Lower lobe of right lung (tissue), 2 donors: ENCODE results near the gene WNT11. TPM values are rescaled to one million over a fixed set of nuclear protein-coding genes. Genes with fewer than 3 reads are reported as not detected.
"Not testable (repeated sequence)": the region's sequence is repeated elsewhere in the genome, so short reads cannot be mapped to it uniquely, and the experiment has no call there.

Experiments used
- ATAC-seq, 2 donors: fragments of 200-7000 bp; cut with Tn5 transposase; one replicate each; pipeline ENCODE4 v1.9.1; 2020 to 2022; ENCODE audit warnings: mild to moderate bottlenecking in 2 of 2, moderate library complexity in 2 of 2
- DNase-seq: peaks from one replicate; pipeline ENCODE4 v3.0.0-alpha.2; 2020
- H3K27ac ChIP-seq: fragments of 200-600 bp; one replicate; pipeline ENCODE4 v1.8.0; 2022
- H3K27me3 ChIP-seq: fragments of 200-600 bp; one replicate; pipeline ENCODE4 v1.8.0; 2022; ENCODE audit warnings: low read depth
- H3K36me3 ChIP-seq: fragments of 200-600 bp; one replicate; pipeline ENCODE4 v1.8.0; 2022; ENCODE audit warnings: mild to moderate bottlenecking
- H3K4me1 ChIP-seq: fragments of 200-600 bp; one replicate; pipeline ENCODE4 v1.8.0; 2022
- H3K4me3 ChIP-seq: fragments of 200-600 bp; one replicate; pipeline ENCODE4 v1.8.0; 2022; ENCODE audit warnings: mild to moderate bottlenecking
- H3K9me3 ChIP-seq: fragments of 200-600 bp; one replicate; pipeline ENCODE4 v1.8.0; 2022
- CTCF ChIP-seq: fragments of 200-600 bp; IDR thresholded peaks from one replicate; pipeline ENCODE4 v1.8.0; 2022; ENCODE audit warnings: antibody characterized with exemption, mild to moderate bottlenecking
- intact Hi-C: fragments of 100-400 bp; cut with DNase I; formaldehyde crosslinking; loops from one replicate; pipeline ENCODE4 v1.11.0; 2022
- total RNA-seq: library from RNA; stranded (reverse); fragmentation: NEBNext Ultra II Directional; extraction: Animal tissue kit (Norgen Biotek cat#: 25700); gene quantifications from one replicate; pipeline ENCODE4 v1.2.1, GENCODE V29; 2021
- donor health status: DM: no; HTN: yes; CAD: no; lungs with severe emphysema.

Gene WNT11
- total RNA-seq, 1 donor from 2014 or later, result 9.2 TPM

GRCh38 chr11:76203937-76204336, 2.4 kb downstream of the WNT11 start:
- DNase-seq, result no peak
- H3K27ac ChIP-seq, result no peak overlapping the region

GRCh38 chr11:76203131-76203925, 3.0 kb downstream of the WNT11 start:
- ATAC-seq (no peak), DNase-seq (peak; percentile 39)
- H3K9me3 ChIP-seq, result no peaks in the 10 kb centered on the region
- TF ChIP-seq CTCF, result no peak
- intact Hi-C loops, result no loop called here
- H3K27me3 ChIP-seq, result peaks cover 33% of the 10 kb centered on the region
- no peak overlapping the region for H3K27ac ChIP-seq
- H3K4me1 ChIP-seq, result peaks cover 27% of the 10 kb centered on the region
- H3K36me3 ChIP-seq, result no peaks in the 10 kb centered on the region
- no peak overlapping the region for H3K4me3 ChIP-seq

More at GRCh38 chr11:76203937-76204336, 2.4 kb downstream of the WNT11 start:
- TF ChIP-seq CTCF, result no peak
- peaks cover 39% of the 10 kb centered on the region for H3K27me3 ChIP-seq
- peaks cover 33% of the 10 kb centered on the region for H3K4me1 ChIP-seq
- intact Hi-C loops, result no loop called here
- H3K9me3 ChIP-seq, result no peaks in the 10 kb centered on the region
- H3K36me3 ChIP-seq, result no peaks in the 10 kb centered on the region
- no peak overlapping the region for H3K4me3 ChIP-seq
- no peak for ATAC-seq

- Histone ChIP-seq H3K4me1 (peaks cover 12% of the 10 kb centered on the region), H3K27me3 (peaks cover 27% of the 10 kb centered on the region), H3K27ac (no peak overlapping the region), H3K4me3 (no peak overlapping the region), H3K36me3 (no peaks in the 10 kb centered on the region), H3K9me3 (no peaks in the 10 kb centered on the region)
- ATAC-seq (no peak), DNase-seq (peak; percentile 30)
- TF ChIP-seq CTCF, result no peak
- intact Hi-C loops, result no loop called here
These were observed 4.5 kb downstream of the WNT11 start for GRCh38 chr11:76201672-76202412.

- H3K27me3 ChIP-seq, result peaks cover 25% of the 10 kb centered on the region
- no peak for TF ChIP-seq CTCF
- ATAC-seq (no peak), DNase-seq (no peak)
- H3K4me1 ChIP-seq, result peaks cover 7% of the 10 kb centered on the region
- H3K9me3 ChIP-seq, result no peaks in the 10 kb centered on the region
- no peak overlapping the region for H3K27ac ChIP-seq
- no peak overlapping the region for H3K4me3 ChIP-seq
- no peaks in the 10 kb centered on the region for H3K36me3 ChIP-seq
- intact Hi-C loops, result no loop called here
These were observed 5.2 kb downstream of the WNT11 start for GRCh38 chr11:76201056-76201455.

GRCh38 chr11:76200006-76200940, 6.0 kb downstream of the WNT11 start:
- Histone ChIP-seq H3K36me3 (no peaks in the 10 kb centered on the region), H3K27me3 (peaks cover 18% of the 10 kb centered on the region), H3K27ac (no peak overlapping the region), H3K9me3 (no peaks in the 10 kb centered on the region), H3K4me3 (no peak overlapping the region), H3K4me1 (no peaks in the 10 kb centered on the region)
- intact Hi-C loops, result no loop called here
- ATAC-seq (no peak), DNase-seq (peak; percentile 30)
- no peak for TF ChIP-seq CTCF

GRCh38 chr11:76198691-76199090, 7.6 kb downstream of the WNT11 start:
- H3K4me3 ChIP-seq, intact Hi-C loops, H3K4me1 ChIP-seq, H3K9me3 ChIP-seq, H3K27me3 ChIP-seq, H3K27ac ChIP-seq, H3K36me3 ChIP-seq, ATAC-seq: not testable (repeated sequence)
- peak; percentile 24 for DNase-seq
